Measurements from ENCODE around the gene C19orf38. TPM values are rescaled to one million over a fixed set of nuclear protein-coding genes. Genes with fewer than 3 reads are reported as not detected.

Gene C19orf38
- total RNA-seq, 1 experiment from 2014 or later = not detected

DNA sequence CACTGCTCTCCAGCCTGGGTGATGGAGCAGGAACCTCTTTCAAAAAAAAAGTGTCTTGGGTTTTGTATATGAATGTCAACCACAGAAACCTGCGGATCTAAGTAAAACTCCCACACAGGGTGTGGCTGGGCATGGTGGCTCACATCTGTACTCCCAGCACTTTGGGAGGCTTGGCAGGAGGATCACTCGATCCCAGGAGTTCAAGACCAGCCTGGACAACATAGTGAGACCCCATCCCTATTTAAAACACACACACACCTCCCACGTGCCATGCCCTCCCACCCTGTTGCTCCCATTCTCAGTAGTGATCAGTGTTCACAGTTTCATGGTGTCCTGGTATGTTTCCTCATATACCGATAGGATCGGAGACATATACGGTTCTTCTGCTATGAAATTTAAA, 21.4 kb upstream of the C19orf38 start:
- Mint-ChIP-seq H3K9me3 (ENCODE audit: low read depth, unreplicated experiment) (no peaks in the 10 kb centered on the region), H3K27me3 (ENCODE audit: unreplicated experiment) (no peaks in the 10 kb centered on the region), H3K4me3 (ENCODE audit: low read depth, unreplicated experiment) (no peak overlapping the region), H3K4me1 (ENCODE audit: low read depth, unreplicated experiment) (no peaks in the 10 kb centered on the region), H3K27ac (ENCODE audit: unreplicated experiment) (no peak overlapping the region), H3K36me3 (ENCODE audit: insufficient read depth, unreplicated experiment) (peaks cover 52% of the 10 kb centered on the region)
- TF ChIP-seq, protein P1, sequence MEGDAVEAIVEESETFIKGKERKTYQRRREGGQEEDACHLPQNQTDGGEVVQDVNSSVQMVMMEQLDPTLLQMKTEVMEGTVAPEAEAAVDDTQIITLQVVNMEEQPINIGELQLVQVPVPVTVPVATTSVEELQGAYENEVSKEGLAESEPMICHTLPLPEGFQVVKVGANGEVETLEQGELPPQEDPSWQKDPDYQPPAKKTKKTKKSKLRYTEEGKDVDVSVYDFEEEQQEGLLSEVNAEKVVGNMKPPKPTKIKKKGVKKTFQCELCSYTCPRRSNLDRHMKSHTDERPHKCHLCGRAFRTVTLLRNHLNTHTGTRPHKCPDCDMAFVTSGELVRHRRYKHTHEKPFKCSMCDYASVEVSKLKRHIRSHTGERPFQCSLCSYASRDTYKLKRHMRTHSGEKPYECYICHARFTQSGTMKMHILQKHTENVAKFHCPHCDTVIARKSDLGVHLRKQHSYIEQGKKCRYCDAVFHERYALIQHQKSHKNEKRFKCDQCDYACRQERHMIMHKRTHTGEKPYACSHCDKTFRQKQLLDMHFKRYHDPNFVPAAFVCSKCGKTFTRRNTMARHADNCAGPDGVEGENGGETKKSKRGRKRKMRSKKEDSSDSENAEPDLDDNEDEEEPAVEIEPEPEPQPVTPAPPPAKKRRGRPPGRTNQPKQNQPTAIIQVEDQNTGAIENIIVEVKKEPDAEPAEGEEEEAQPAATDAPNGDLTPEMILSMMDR (IDR thresholded peaks at IDR 0.05; ENCODE audit: unreplicated experiment) = no peak
- intact Hi-C loops (cut with micrococcal nuclease; ENCODE audit: unreplicated experiment) = no loop called here
- CTCF ChIA-PET = no interaction called here
- DNase-seq = no peak
- BruUV-seq (replicated peaks) = no TSS peak

DNA sequence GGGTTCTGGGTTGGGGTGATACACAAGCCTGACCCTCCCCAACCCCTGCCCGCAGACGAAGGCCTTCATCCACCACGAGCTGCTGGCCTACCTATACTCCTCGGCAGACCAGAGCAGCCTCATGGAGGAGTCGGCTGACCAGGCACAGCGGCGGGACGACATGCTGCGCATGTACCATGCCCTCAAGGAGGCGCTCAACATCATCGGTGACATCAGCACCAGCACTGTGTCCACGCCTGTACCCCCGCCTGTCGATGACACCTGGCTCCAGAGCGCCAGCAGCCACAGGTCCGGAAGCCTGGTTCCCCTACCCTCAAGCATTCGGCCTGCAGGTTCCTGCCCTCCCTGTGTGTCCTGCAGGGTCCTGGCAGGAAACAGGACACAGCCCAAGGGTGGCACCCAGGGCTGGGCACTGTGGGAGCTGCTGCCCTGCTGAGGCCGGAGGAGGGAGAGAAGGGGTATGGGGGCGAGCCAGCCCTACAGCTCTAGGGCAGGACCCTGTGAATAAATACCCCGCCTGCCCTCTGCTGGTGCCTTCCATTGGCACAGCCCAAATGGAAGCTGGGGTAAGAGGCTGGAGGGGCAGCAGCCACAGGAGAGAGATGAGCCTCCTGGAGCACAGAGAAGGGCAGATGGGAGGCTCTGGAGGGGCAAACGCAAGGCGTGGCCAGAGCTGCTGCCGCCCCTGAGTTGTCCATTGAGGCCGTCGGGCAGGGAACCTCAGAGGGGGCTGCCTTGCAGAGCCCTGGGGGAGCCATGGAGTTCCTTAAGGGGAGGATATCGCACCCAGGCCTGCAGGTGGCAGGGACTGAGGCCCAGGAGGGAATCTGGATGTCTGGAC, 19.0 kb upstream of the C19orf38 start:
- BruUV-seq (replicated peaks) = no TSS peak
- TF ChIP-seq, protein P1 (IDR thresholded peaks at IDR 0.05; ENCODE audit: unreplicated experiment) = no peak
- DNase-seq = no peak
- Mint-ChIP-seq H3K4me1 (ENCODE audit: low read depth, unreplicated experiment) (no peaks in the 10 kb centered on the region), H3K9me3 (ENCODE audit: low read depth, unreplicated experiment) (no peaks in the 10 kb centered on the region), H3K27me3 (ENCODE audit: unreplicated experiment) (no peaks in the 10 kb centered on the region), H3K4me3 (ENCODE audit: low read depth, unreplicated experiment) (no peak overlapping the region), H3K27ac (ENCODE audit: unreplicated experiment) (no peak overlapping the region), H3K36me3 (ENCODE audit: insufficient read depth, unreplicated experiment) (peaks cover 56% of the 10 kb centered on the region)
- intact Hi-C loops (cut with micrococcal nuclease; ENCODE audit: unreplicated experiment) = no loop called here
- CTCF ChIA-PET = interaction anchor here (0.5 to 1.0 kb wide), 2 partner anchors 72 to 112 kb away, joined by 3 read pairs; partner anchors contain the start of gene DNM2

DNA sequence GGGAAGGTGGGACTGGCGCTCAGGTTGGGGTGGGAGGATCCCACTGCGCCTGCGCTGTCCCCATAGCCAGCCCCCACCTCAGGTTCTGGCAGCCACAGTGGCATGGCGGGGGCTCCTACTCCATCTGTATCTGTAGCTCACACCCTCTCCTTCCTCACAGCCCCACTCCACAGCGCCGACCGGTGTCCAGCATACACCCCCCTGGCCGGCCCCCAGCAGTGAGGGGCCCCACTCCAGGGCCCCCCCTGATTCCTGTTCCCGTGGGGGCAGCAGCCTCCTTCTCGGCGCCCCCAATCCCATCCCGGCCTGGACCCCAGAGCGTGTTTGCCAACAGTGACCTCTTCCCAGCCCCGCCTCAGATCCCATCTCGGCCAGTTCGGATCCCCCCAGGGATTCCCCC, 18.2 kb upstream of the C19orf38 start:
- no peak overlapping the region for H3K4me3 Mint-ChIP-seq (ENCODE audit: low read depth, unreplicated experiment)
- no peak for DNase-seq
- CTCF ChIA-PET = interaction anchor here (0.6 to 1.0 kb wide), 2 partner anchors 84 to 112 kb away, joined by 3 read pairs; partner anchors contain the start of gene DNM2
- BruUV-seq (replicated peaks) = no TSS peak
- peaks cover 58% of the 10 kb centered on the region for H3K36me3 Mint-ChIP-seq (ENCODE audit: insufficient read depth, unreplicated experiment)
- H3K4me1 Mint-ChIP-seq (ENCODE audit: low read depth, unreplicated experiment) = no peaks in the 10 kb centered on the region
- H3K27me3 Mint-ChIP-seq (ENCODE audit: unreplicated experiment) = no peaks in the 10 kb centered on the region
- intact Hi-C loops (cut with micrococcal nuclease; ENCODE audit: unreplicated experiment) = no loop called here
- no peak overlapping the region for H3K27ac Mint-ChIP-seq (ENCODE audit: unreplicated experiment)
- no peaks in the 10 kb centered on the region for H3K9me3 Mint-ChIP-seq (ENCODE audit: low read depth, unreplicated experiment)
- TF ChIP-seq, protein P1 (IDR thresholded peaks at IDR 0.05; ENCODE audit: unreplicated experiment) = no peak

DNA sequence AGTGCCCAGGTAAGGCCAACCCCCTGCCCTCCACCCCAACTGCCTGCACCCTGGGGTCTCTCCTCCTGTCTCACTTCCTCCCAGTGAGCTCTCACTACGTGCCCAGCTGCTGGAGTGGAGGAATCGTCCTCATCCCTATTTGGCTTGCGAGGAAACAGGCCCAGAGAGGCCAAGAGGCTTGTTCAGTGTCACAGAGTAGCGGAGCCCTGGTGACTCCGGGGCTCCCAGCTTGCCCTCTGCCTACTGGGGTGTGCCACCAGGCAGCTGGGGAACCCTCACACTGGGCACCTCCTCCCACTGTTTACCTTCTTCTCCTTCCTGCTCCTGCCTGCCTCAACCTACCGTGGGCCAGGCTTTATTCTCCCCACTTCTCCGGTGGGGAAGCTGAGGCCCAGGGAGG, 17.8 kb upstream of the C19orf38 start:
- Mint-ChIP-seq H3K4me3 (ENCODE audit: low read depth, unreplicated experiment) (no peak overlapping the region), H3K27ac (ENCODE audit: unreplicated experiment) (no peak overlapping the region), H3K27me3 (ENCODE audit: unreplicated experiment) (no peaks in the 10 kb centered on the region), H3K9me3 (ENCODE audit: low read depth, unreplicated experiment) (no peaks in the 10 kb centered on the region), H3K36me3 (ENCODE audit: insufficient read depth, unreplicated experiment) (peaks cover 58% of the 10 kb centered on the region), H3K4me1 (ENCODE audit: low read depth, unreplicated experiment) (no peaks in the 10 kb centered on the region)
- intact Hi-C loops (cut with micrococcal nuclease; ENCODE audit: unreplicated experiment) = no loop called here
- BruUV-seq (replicated peaks) = no TSS peak
- CTCF ChIA-PET = interaction anchor here (0.6 kb wide), 1 partner anchor 84 kb away, joined by 3 read pairs; no protein-coding TSS in a partner anchor
- TF ChIP-seq, protein P1 (IDR thresholded peaks at IDR 0.05; ENCODE audit: unreplicated experiment) = no peak
- DNase-seq = no peak
